K562 (cell line): Measurements from ENCODE around the gene TP53RK. TPM values are rescaled to one million over a fixed set of nuclear protein-coding genes. Genes with fewer than 3 reads are reported as not detected.

ENCODE experiments used
- BRD9 ChIP-seq: fragments of 450-650 bp; IDR thresholded peaks from 2 replicates; pipeline ENCODE4 v1.6.1; 2018; ENCODE audit warnings: low read depth; ENCODE audit not compliant: partially characterized antibody
- HDAC1 ChIP-seq, 2 experiments: fragments of 450-650 bp; IDR thresholded peaks; 2 replicates each; pipeline ENCODE4 v1.6.1; 2016 to 2017; ENCODE audit warnings: inconsistent platforms in 1 of 2, mild to moderate bottlenecking in 1 of 2, moderate library complexity in 1 of 2
- ILK ChIP-seq: fragments of 450-650 bp; IDR thresholded peaks from 2 replicates; pipeline ENCODE4 v1.6.1; 2016; ENCODE audit warnings: missing genetic modification characterization, low read depth, mild to moderate bottlenecking, missing compliant biosample characterization, moderate library complexity, borderline replicate concordance
- KDM1A ChIP-seq, 2 experiments: fragments of 450-650 bp; IDR thresholded peaks; 2 replicates each; pipeline ENCODE4 v1.6.1; 2016; ENCODE audit warnings: mild to moderate bottlenecking in 2 of 2
- MTA2 ChIP-seq: fragments of 450-650 bp; IDR thresholded peaks from 2 replicates; pipeline ENCODE4 v1.6.1; 2016; ENCODE audit warnings: low read depth
- NCOR1 ChIP-seq: fragments of 450-650 bp; IDR thresholded peaks from 2 replicates; pipeline ENCODE4 v1.6.1; 2016; ENCODE audit warnings: mild to moderate bottlenecking, moderate library complexity
- RCOR1 ChIP-seq, 2 experiments: IDR thresholded peaks; 2 replicates each; pipeline ENCODE4 v1.6.1; 2012; ENCODE audit warnings: low read depth in 2 of 2, low read length in 2 of 2, borderline replicate concordance in 1 of 2, improper control_type of control experiment in 1 of 2
- SMAD2 ChIP-seq: fragments of 150-350 bp; IDR thresholded peaks from 2 replicates; pipeline ENCODE4 v1.6.1; 2014; ENCODE audit warnings: low read depth, mild to moderate bottlenecking, low read length
- SMC3 ChIP-seq: conservative IDR thresholded peaks from 2 replicates; pipeline ENCODE4 v1.6.1; 2011; ENCODE audit warnings: low read depth, low read length, improper control_type of control experiment; ENCODE audit not compliant: insufficient read depth
- SP2 ChIP-seq: IDR thresholded peaks from 2 replicates; pipeline ENCODE4 v1.6.1; 2011; ENCODE audit warnings: mild to moderate bottlenecking, low read depth, low read length, moderate library complexity; ENCODE audit not compliant: poor library complexity, severe bottlenecking; ENCODE audit errors: extremely low read depth
- SREBF2 ChIP-seq: sonication (generic); formaldehyde crosslinking; IDR thresholded peaks from 2 replicates; pipeline ENCODE4 v1.4.0; 2020; ENCODE audit warnings: mild to moderate bottlenecking, missing genetic modification reagents
- STAT5A ChIP-seq: IDR thresholded peaks from 2 replicates; pipeline ENCODE4 v1.6.1; 2012; ENCODE audit warnings: low read length, inconsistent platforms, borderline replicate concordance
- TCF3 ChIP-seq: sonication (generic); formaldehyde crosslinking; IDR thresholded peaks from 2 replicates; pipeline ENCODE4 v1.4.0; 2020; ENCODE audit warnings: mild to moderate bottlenecking, missing genetic modification reagents
- TEAD4 ChIP-seq, 2 experiments: sonication (generic) in 1 of 2; formaldehyde crosslinking in 1 of 2; IDR thresholded peaks; 2 replicates each; pipeline versions ENCODE4 v1.6.1 to v1.8.0; 2012 to 2022; ENCODE audit warnings: borderline replicate concordance in 1 of 2, inconsistent platforms in 1 of 2, low read length in 1 of 2, mild to moderate bottlenecking in 1 of 2, missing genetic modification reagents in 1 of 2
- XRCC5 ChIP-seq: fragments of 200-400 bp; formaldehyde crosslinking; IDR thresholded peaks from 2 replicates; pipeline ENCODE4 v1.6.1; 2017; ENCODE audit warnings: low read depth, mild to moderate bottlenecking, low read length
- YY1 ChIP-seq, 3 experiments: IDR thresholded peaks; 2 replicates each; pipeline ENCODE4 v1.6.1; 2011; ENCODE audit warnings: low read length in 2 of 3, mild to moderate bottlenecking in 2 of 3, moderate library complexity in 2 of 3, borderline replicate concordance in 1 of 3, control low read depth in 1 of 3, low read depth in 1 of 3; ENCODE audit not compliant: insufficient read depth in 3 of 3, insufficient replicate concordance in 2 of 3, control insufficient read depth in 1 of 3, insufficient read length in 1 of 3; ENCODE audit errors: extremely low read depth in 1 of 3
- ZC3H4 ChIP-seq: sonication (generic); formaldehyde crosslinking; IDR thresholded peaks from 2 replicates; pipeline ENCODE4 v1.9.0; 2021; ENCODE audit warnings: missing genetic modification reagents, borderline replicate concordance
- ZNF134 ChIP-seq: fragments of 250-450 bp; sonication (Bioruptor Pico); conservative IDR thresholded peaks from 2 replicates; pipeline ENCODE4 v1.4.0; 2020
- ZNF253 ChIP-seq: fragments of 250-450 bp; sonication (Bioruptor Pico); conservative IDR thresholded peaks from 2 replicates; pipeline ENCODE4 v1.6.1; 2021; ENCODE audit warnings: mild to moderate bottlenecking
- ZNF668 ChIP-seq: fragments of 250-450 bp; sonication (Bioruptor Pico); IDR thresholded peaks from 2 replicates; pipeline ENCODE4 v1.8.0; 2022; ENCODE audit warnings: mild to moderate bottlenecking, inconsistent platforms
- ZSCAN29 ChIP-seq: fragments of 450-650 bp; IDR thresholded peaks from 2 replicates; pipeline ENCODE4 v1.6.1; 2017
- polyA plus RNA-seq, 8 experiments: library from polyadenylated mRNA; depleted of rRNA in 4 of 8; stranded (reverse) in 5 of 8; unstranded in 3 of 8; fragments of >200 nt; fragmentation: Nextera tagmentation in 2 of 8; fragmentation: Illumina TruSeq in 1 of 8; extraction: Ambion mirVana in 2 of 8; extraction: Trizol in 1 of 8; gene quantifications; 2 replicates each; pipeline versions ENCODE4 v1.2.1 to v1.2.3, GENCODE V29; 2011 to 2014; ENCODE audit warnings: inconsistent platforms in 1 of 8, missing spikeins in 1 of 8
- total RNA-seq, 7 experiments: library from RNA; depleted of rRNA in 6 of 7; stranded (reverse); fragments of >200 nt in 6 of 7; fragmentation: Illumina TruSeq in 2 of 7; extraction: Trizol in 2 of 7; gene quantifications; 2 replicates each; pipeline versions ENCODE4 v1.2.1 to v1.2.3, GENCODE V29; 2011 to 2021; ENCODE audit warnings: low replicate concordance in 1 of 7
- TF ChIP-seq, protein P1 (sequence below): fragments of 250-450 bp; sonication (Bioruptor Pico); IDR thresholded peaks from 2 replicates; pipeline ENCODE4 v1.9.0; 2021; ENCODE audit warnings: mild to moderate bottlenecking, inconsistent platforms
- TF ChIP-seq, protein P2 (sequence below): fragments of 250-450 bp; sonication (Bioruptor Pico); IDR thresholded peaks from 2 replicates; pipeline ENCODE4 v1.6.1; 2021; ENCODE audit warnings: mild to moderate bottlenecking
- TF ChIP-seq, protein P3 (sequence below), 2 experiments: fragments of 450-650 bp; conservative IDR thresholded peaks; 2 replicates each; pipeline ENCODE4 v1.6.1; 2017; ENCODE audit warnings: mild to moderate bottlenecking in 2 of 2, moderate library complexity in 2 of 2

The TP53RK gene
- total and polyA plus RNA-seq, 9 of the 15 experiments (the other 6 are each of a cell fraction or from before 2014, with no cell fraction given), result 2.9 to 43.5 (median 17.2) TPM

DNA sequence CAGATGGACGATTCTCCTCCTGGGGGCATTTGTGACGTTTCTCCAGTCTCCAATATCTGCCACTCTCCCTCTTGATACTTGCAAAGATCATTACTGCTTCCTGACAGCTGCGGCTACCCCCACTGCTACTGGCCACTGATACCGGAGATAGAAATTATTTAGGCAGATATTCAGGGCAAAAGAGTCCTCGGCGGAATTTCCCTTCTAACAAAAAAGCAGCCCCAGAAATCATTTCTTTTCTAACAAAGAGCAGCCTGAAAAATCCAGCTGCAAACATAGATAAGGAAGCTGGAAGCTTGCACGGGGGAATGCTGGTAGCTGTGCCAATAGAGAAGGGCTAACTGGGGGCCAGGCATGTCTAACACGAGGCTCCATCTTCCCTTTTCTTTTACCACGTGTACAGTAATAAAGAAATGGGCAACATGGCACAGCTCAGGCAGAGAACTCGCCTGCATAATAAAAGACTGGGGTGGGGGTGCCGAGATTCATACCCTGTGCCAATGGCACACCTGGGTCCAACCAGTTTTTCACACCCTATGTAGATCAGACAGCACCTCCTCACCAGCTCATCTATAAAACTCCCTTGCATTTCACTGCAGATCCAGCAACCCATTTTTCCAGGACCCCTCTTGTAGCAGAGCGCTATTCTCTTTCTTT, 6.1 kb downstream of the TP53RK start (continued):
- TF ChIP-seq SREBF2 (CRISPR knock-in tag) (no peak), TEAD4 (IDR thresholded peaks at IDR 0.05; ENCODE audit: low read length) (peak; percentile 61), TEAD4 (CRISPR knock-in tag; IDR thresholded peaks at IDR 0.05; ENCODE audit: borderline replicate concordance) (no peak), ZNF668 (no peak), BRD9 (no peak), ILK (no peak), STAT5A (peak; percentile 23; the same call in 1 of the 2 replicates), HDAC1 (IDR thresholded peaks at IDR 0.05) (peak in 1 of 2 experiments; percentile 24; a peak in 1 of 4 replicates), SP2 (no peak), XRCC5 (0 out of 2 replicates have a peak, but pooled peaks have one; percentile 20), YY1 (IDR thresholded peaks at IDR 0.05; ENCODE audit: borderline replicate concordance in 1 of 3, control insufficient read depth in 1 of 3, extremely low read depth in 1 of 3, insufficient read depth in 3 of 3, insufficient read length in 1 of 3, insufficient replicate concordance in 2 of 3, low read depth in 1 of 3, low read length in 2 of 3) (peak in 1 of 3 experiments; percentile 15), MTA2 (peak; percentile 57), SMAD2 (no peak), RCOR1 (IDR thresholded peaks at IDR 0.05; ENCODE audit: borderline replicate concordance in 1 of 2, low read depth in 2 of 2, low read length in 2 of 2) (0 out of 4 replicates have a peak, but pooled peaks of 1 of the 2 experiments have one; percentile 15), SMC3 (no peak), TCF3 (CRISPR knock-in tag) (peak; percentile 65), ZSCAN29 (no peak), NCOR1 (peak; percentile 43; the same call in 1 of the 2 replicates), KDM1A (IDR thresholded peaks at IDR 0.05) (peak; percentile 30 to 42; a peak in 1 of 4 replicates), ZC3H4 (CRISPR knock-in tag) (peak; percentile 9; the same call in 1 of the 2 replicates), ZNF134 (CRISPR knock-in tag) (no peak), ZNF253 (CRISPR knock-in tag) (no peak)
- TF ChIP-seq, protein P1, sequence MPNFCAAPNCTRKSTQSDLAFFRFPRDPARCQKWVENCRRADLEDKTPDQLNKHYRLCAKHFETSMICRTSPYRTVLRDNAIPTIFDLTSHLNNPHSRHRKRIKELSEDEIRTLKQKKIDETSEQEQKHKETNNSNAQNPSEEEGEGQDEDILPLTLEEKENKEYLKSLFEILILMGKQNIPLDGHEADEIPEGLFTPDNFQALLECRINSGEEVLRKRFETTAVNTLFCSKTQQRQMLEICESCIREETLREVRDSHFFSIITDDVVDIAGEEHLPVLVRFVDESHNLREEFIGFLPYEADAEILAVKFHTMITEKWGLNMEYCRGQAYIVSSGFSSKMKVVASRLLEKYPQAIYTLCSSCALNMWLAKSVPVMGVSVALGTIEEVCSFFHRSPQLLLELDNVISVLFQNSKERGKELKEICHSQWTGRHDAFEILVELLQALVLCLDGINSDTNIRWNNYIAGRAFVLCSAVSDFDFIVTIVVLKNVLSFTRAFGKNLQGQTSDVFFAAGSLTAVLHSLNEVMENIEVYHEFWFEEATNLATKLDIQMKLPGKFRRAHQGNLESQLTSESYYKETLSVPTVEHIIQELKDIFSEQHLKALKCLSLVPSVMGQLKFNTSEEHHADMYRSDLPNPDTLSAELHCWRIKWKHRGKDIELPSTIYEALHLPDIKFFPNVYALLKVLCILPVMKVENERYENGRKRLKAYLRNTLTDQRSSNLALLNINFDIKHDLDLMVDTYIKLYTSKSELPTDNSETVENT (CRISPR knock-in tag), result no peak
- TF ChIP-seq, protein P2, sequence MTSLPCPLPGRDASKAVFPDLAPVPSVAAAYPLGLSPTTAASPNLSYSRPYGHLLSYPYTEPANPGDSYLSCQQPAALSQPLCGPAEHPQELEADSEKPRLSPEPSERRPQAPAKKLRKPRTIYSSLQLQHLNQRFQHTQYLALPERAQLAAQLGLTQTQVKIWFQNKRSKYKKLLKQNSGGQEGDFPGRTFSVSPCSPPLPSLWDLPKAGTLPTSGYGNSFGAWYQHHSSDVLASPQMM (CRISPR knock-in tag), result no peak
- TF ChIP-seq, protein P3, sequence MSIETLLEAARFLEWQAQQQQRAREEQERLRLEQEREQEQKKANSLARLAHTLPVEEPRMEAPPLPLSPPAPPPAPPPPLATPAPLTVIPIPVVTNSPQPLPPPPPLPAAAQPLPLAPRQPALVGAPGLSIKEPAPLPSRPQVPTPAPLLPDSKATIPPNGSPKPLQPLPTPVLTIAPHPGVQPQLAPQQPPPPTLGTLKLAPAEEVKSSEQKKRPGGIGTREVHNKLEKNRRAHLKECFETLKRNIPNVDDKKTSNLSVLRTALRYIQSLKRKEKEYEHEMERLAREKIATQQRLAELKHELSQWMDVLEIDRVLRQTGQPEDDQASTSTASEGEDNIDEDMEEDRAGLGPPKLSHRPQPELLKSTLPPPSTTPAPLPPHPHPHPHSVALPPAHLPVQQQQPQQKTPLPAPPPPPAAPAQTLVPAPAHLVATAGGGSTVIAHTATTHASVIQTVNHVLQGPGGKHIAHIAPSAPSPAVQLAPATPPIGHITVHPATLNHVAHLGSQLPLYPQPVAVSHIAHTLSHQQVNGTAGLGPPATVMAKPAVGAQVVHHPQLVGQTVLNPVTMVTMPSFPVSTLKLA (conservative IDR thresholded peaks at IDR 0.05), result peak; percentile 49 to 72
